CD8-positive, alpha-beta memory T cell (primary cell): ENCODE results near the gene MEX3D. TPM values are rescaled to one million over a fixed set of nuclear protein-coding genes. Genes with fewer than 3 reads are reported as not detected.
"Not testable (repeated sequence)": the region's sequence is repeated elsewhere in the genome, so short reads cannot be mapped to it uniquely, and the experiment has no call there.

Experiments used
- CTCF ChIA-PET: fragments of 350-600 bp; sonication (Branson Sonifier 250); formaldehyde crosslinking; loops from one replicate; lab custom pipeline; 2021; ENCODE audit warnings: antibody characterized with exemption; lab: Charles Lee
- POLR2A ChIA-PET: fragments of 350-600 bp; sonication (Branson Sonifier 250); formaldehyde crosslinking; loops from one replicate; lab custom pipeline; 2021; ENCODE audit warnings: antibody characterized with exemption; lab: Charles Lee
- DNase-seq, 5 donors: peaks; one replicate each; pipeline versions ENCODE4 v3.0.0 to v3.0.0-alpha.2; 2020 to 2022; ENCODE audit warnings: mixed read lengths in 1 of 5
- H3K27ac ChIP-seq: one replicate; pipeline ENCODE4 v1.7.0; 2013; ENCODE audit warnings: low read depth, mild to moderate bottlenecking, low read length, moderate library complexity
- H3K27me3 ChIP-seq: 2 replicates; pipeline ENCODE4 v1.7.0; 2013; ENCODE audit warnings: low read length, mild to moderate bottlenecking; ENCODE audit not compliant: insufficient read depth, poor library complexity, severe bottlenecking
- H3K36me3 ChIP-seq: 2 replicates; pipeline ENCODE4 v1.7.0; 2013; ENCODE audit warnings: mild to moderate bottlenecking, low read length, moderate library complexity; ENCODE audit not compliant: insufficient read depth
- H3K4me1 ChIP-seq: 2 replicates; pipeline ENCODE4 v1.7.0; 2013; ENCODE audit warnings: mild to moderate bottlenecking, low read length, moderate library complexity; ENCODE audit not compliant: insufficient read depth
- H3K4me3 ChIP-seq: 2 replicates; pipeline ENCODE4 v1.7.0; 2013; ENCODE audit warnings: mild to moderate bottlenecking, low read length
- H3K9me3 ChIP-seq: 2 replicates; pipeline ENCODE4 v1.7.0; 2013; ENCODE audit warnings: mild to moderate bottlenecking, low read length
- H3K27ac Mint-ChIP-seq, 8 donors: one replicate each; pipeline ENCODE4 v1.8.0; 2020 to 2021; ENCODE audit warnings: mixed read lengths in 8 of 8, mild to moderate bottlenecking in 6 of 8, inconsistent platforms in 3 of 8, moderate library complexity in 3 of 8
- H3K27me3 Mint-ChIP-seq, 2 donors: one replicate each; pipeline ENCODE4 v1.8.0; 2020 to 2021; ENCODE audit warnings: mixed read lengths in 2 of 2, mild to moderate bottlenecking in 1 of 2, moderate library complexity in 1 of 2
- H3K36me3 Mint-ChIP-seq, 3 donors: one replicate each; pipeline ENCODE4 v1.8.0; 2020 to 2021; ENCODE audit warnings: mixed read lengths in 3 of 3, inconsistent platforms in 1 of 3, mild to moderate bottlenecking in 1 of 3
- H3K4me1 Mint-ChIP-seq, 3 donors: one replicate each; pipeline ENCODE4 v1.8.0; 2020 to 2021; ENCODE audit warnings: mixed read lengths in 3 of 3, inconsistent platforms in 1 of 3, mild to moderate bottlenecking in 1 of 3
- H3K4me3 Mint-ChIP-seq, 7 donors: one replicate each; pipeline ENCODE4 v1.8.0; 2020 to 2021; ENCODE audit warnings: mixed read lengths in 7 of 7, mild to moderate bottlenecking in 6 of 7, moderate library complexity in 4 of 7, inconsistent platforms in 2 of 7
- H3K9me3 Mint-ChIP-seq, 5 donors: one replicate each; pipeline ENCODE4 v1.8.0; 2020 to 2022; ENCODE audit warnings: mixed read lengths in 5 of 5, mild to moderate bottlenecking in 3 of 5, moderate library complexity in 2 of 5, inconsistent platforms in 1 of 5
- polyA plus RNA-seq: library from polyadenylated mRNA; unstranded; fragments of 300-500 nt; fragmentation: Illumina TruSeq; gene quantifications from one replicate; pipeline ENCODE4 v1.2.3, GENCODE V29; 2021
- total RNA-seq, 2 experiments: library from RNA; stranded (reverse); gene quantifications; one replicate each; pipeline ENCODE4 v1.2.3, GENCODE V29; 2021

MEX3D gene
- total and polyA plus RNA-seq, 3 experiments from 2014 or later, result 10.8 TPM; not detected in 1

GRCh38 chr19:1539749-1540148 lies 28.4 kb downstream of the MEX3D start:
- POLR2A ChIA-PET, H3K9me3 Mint-ChIP-seq, H3K27me3 ChIP-seq, H3K9me3 ChIP-seq, DNase-seq, H3K4me1 Mint-ChIP-seq, H3K27ac Mint-ChIP-seq, H3K27ac ChIP-seq, H3K4me3 ChIP-seq, H3K4me3 Mint-ChIP-seq, H3K36me3 Mint-ChIP-seq, H3K4me1 ChIP-seq, H3K36me3 ChIP-seq, CTCF ChIA-PET: not testable (repeated sequence)
- H3K27me3 Mint-ChIP-seq, result peaks cover 23 to 30% of the 10 kb centered on the region in 2 donors

- no peak overlapping the region for H3K4me3 Mint-ChIP-seq
- no peaks in the 10 kb centered on the region for H3K9me3 Mint-ChIP-seq
- no peak overlapping the region for H3K27ac Mint-ChIP-seq
- Histone ChIP-seq H3K4me3 (no peak overlapping the region), H3K9me3 (no peaks in the 10 kb centered on the region), H3K36me3 (no peaks in the 10 kb centered on the region), H3K27me3 (no peaks in the 10 kb centered on the region), H3K27ac (no peak overlapping the region), H3K4me1 (no peaks in the 10 kb centered on the region)
- no peaks in the 10 kb centered on the region for H3K36me3 Mint-ChIP-seq
- no peaks in the 10 kb centered on the region for H3K4me1 Mint-ChIP-seq
- ChIA-PET POLR2A (no interaction called here), CTCF (no interaction called here)
- no peak for DNase-seq
- peaks cover 21 to 28% of the 10 kb centered on the region in 2 donors for H3K27me3 Mint-ChIP-seq
These were observed 29.1 kb downstream of the MEX3D start for GRCh38 chr19:1538978-1539377.

GRCh38 chr19:1535699-1536098 lies 32.4 kb downstream of the MEX3D start:
- H3K9me3 ChIP-seq, H3K36me3 Mint-ChIP-seq, H3K27me3 ChIP-seq, H3K27ac Mint-ChIP-seq, H3K36me3 ChIP-seq, H3K4me1 ChIP-seq, H3K4me3 Mint-ChIP-seq, H3K27ac ChIP-seq, H3K4me3 ChIP-seq, H3K9me3 Mint-ChIP-seq, DNase-seq, POLR2A ChIA-PET, H3K4me1 Mint-ChIP-seq: not testable (repeated sequence)
- CTCF ChIA-PET, result interaction anchor here (2.6 kb wide), 1 partner anchor 11 kb away, joined by 7 read pairs; no protein-coding TSS in a partner anchor
- H3K27me3 Mint-ChIP-seq, result peaks cover 23 to 24% of the 10 kb centered on the region in 2 donors

- Mint-ChIP-seq H3K4me1 (no peaks in the 10 kb centered on the region), H3K4me3 (no peak overlapping the region), H3K9me3 (no peaks in the 10 kb centered on the region), H3K36me3 (no peaks in the 10 kb centered on the region), H3K27ac (no peak overlapping the region), H3K27me3 (peaks cover 21 to 26% of the 10 kb centered on the region in 2 donors)
- H3K4me1 ChIP-seq, result no peaks in the 10 kb centered on the region
- no peaks in the 10 kb centered on the region for H3K36me3 ChIP-seq
- no peak overlapping the region for H3K27ac ChIP-seq
- no peak overlapping the region for H3K4me3 ChIP-seq
- ChIA-PET POLR2A (no interaction called here), CTCF (interaction anchor here (0.8 kb wide), 1 partner anchor 9 kb away, joined by 3 read pairs; no protein-coding TSS in a partner anchor)
- no peak for DNase-seq
- no peaks in the 10 kb centered on the region for H3K9me3 ChIP-seq
- no peaks in the 10 kb centered on the region for H3K27me3 ChIP-seq
These were observed 33.2 kb downstream of the MEX3D start for GRCh38 chr19:1534972-1535371.

- no peak overlapping the region for H3K27ac ChIP-seq
- Mint-ChIP-seq H3K4me1 (no peaks in the 10 kb centered on the region), H3K9me3 (no peaks in the 10 kb centered on the region), H3K4me3 (no peak overlapping the region), H3K36me3 (no peaks in the 10 kb centered on the region), H3K27ac (no peak overlapping the region), H3K27me3 (peaks cover 22 to 23% of the 10 kb centered on the region in 2 donors)
- no peaks in the 10 kb centered on the region for H3K36me3 ChIP-seq
- ChIA-PET CTCF (no interaction called here), POLR2A (no interaction called here)
- no peaks in the 10 kb centered on the region for H3K9me3 ChIP-seq
- no peaks in the 10 kb centered on the region for H3K27me3 ChIP-seq
- no peak for DNase-seq
- no peaks in the 10 kb centered on the region for H3K4me1 ChIP-seq
- no peak overlapping the region for H3K4me3 ChIP-seq
These were observed 34.5 kb downstream of the MEX3D start for GRCh38 chr19:1533510-1534150.

GRCh38 chr19:1532003-1532402 lies 36.1 kb downstream of the MEX3D start:
- DNase-seq, result no peak
- ChIA-PET CTCF (interaction anchor here (1.6 kb wide), 1 partner anchor 14 kb away, joined by 6 read pairs; no protein-coding TSS in a partner anchor), POLR2A (no interaction called here)
- Histone ChIP-seq H3K36me3 (no peaks in the 10 kb centered on the region), H3K4me1 (no peaks in the 10 kb centered on the region), H3K27ac (no peak overlapping the region), H3K9me3 (no peaks in the 10 kb centered on the region), H3K4me3 (no peak overlapping the region), H3K27me3 (no peaks in the 10 kb centered on the region)
- H3K4me3 Mint-ChIP-seq, result no peak overlapping the region
- no peaks in the 10 kb centered on the region for H3K36me3 Mint-ChIP-seq
- H3K4me1 Mint-ChIP-seq, result no peaks in the 10 kb centered on the region
- H3K9me3 Mint-ChIP-seq, result no peaks in the 10 kb centered on the region
- peaks cover 23 to 31% of the 10 kb centered on the region in 2 donors for H3K27me3 Mint-ChIP-seq
- no peak overlapping the region for H3K27ac Mint-ChIP-seq

GRCh38 chr19:1531587-1531986 lies 36.5 kb downstream of the MEX3D start:
- Histone ChIP-seq H3K9me3 (no peaks in the 10 kb centered on the region), H3K4me1 (no peaks in the 10 kb centered on the region), H3K36me3 (no peaks in the 10 kb centered on the region), H3K27ac (no peak overlapping the region), H3K27me3 (no peaks in the 10 kb centered on the region), H3K4me3 (no peak overlapping the region)
- Mint-ChIP-seq H3K27ac (no peak overlapping the region), H3K4me1 (no peaks in the 10 kb centered on the region), H3K36me3 (no peaks in the 10 kb centered on the region), H3K4me3 (no peak overlapping the region), H3K9me3 (no peaks in the 10 kb centered on the region), H3K27me3 (peaks cover 25 to 34% of the 10 kb centered on the region in 2 donors)
- ChIA-PET CTCF (interaction anchor here (1.6 kb wide), 1 partner anchor 15 kb away, joined by 6 read pairs; no protein-coding TSS in a partner anchor), POLR2A (no interaction called here)
- no peak for DNase-seq

GRCh38 chr19:1530856-1531255 lies 37.3 kb downstream of the MEX3D start:
- H3K4me3 ChIP-seq, H3K4me1 Mint-ChIP-seq, H3K4me3 Mint-ChIP-seq, H3K27ac Mint-ChIP-seq, POLR2A ChIA-PET, H3K4me1 ChIP-seq, H3K9me3 Mint-ChIP-seq, H3K9me3 ChIP-seq, H3K36me3 Mint-ChIP-seq, H3K27ac ChIP-seq, DNase-seq, H3K36me3 ChIP-seq, H3K27me3 ChIP-seq: not testable (repeated sequence)
- peaks cover 29 to 41% of the 10 kb centered on the region in 2 donors for H3K27me3 Mint-ChIP-seq
- CTCF ChIA-PET, result interaction anchor here (1.6 kb wide), 1 partner anchor 16 kb away, joined by 6 read pairs; no protein-coding TSS in a partner anchor
